GM10847 (cell line): ENCODE measurements around the gene FOXP1.

ENCODE experiments used
- POLR2A ChIP-seq: IDR thresholded peaks from 2 replicates; pipeline ENCODE4 v1.6.1; 2011; ENCODE audit not compliant: insufficient read length; ENCODE audit errors: extremely low read depth

The FOXP1 gene

GRCh38 chr3:71245971-71246880 lies 337.3 kb downstream of the FOXP1 start:
- TF ChIP-seq POLR2A, result no peak

GRCh38 chr3:71244826-71245488 lies 338.6 kb downstream of the FOXP1 start:
- no peak for TF ChIP-seq POLR2A

DNA sequence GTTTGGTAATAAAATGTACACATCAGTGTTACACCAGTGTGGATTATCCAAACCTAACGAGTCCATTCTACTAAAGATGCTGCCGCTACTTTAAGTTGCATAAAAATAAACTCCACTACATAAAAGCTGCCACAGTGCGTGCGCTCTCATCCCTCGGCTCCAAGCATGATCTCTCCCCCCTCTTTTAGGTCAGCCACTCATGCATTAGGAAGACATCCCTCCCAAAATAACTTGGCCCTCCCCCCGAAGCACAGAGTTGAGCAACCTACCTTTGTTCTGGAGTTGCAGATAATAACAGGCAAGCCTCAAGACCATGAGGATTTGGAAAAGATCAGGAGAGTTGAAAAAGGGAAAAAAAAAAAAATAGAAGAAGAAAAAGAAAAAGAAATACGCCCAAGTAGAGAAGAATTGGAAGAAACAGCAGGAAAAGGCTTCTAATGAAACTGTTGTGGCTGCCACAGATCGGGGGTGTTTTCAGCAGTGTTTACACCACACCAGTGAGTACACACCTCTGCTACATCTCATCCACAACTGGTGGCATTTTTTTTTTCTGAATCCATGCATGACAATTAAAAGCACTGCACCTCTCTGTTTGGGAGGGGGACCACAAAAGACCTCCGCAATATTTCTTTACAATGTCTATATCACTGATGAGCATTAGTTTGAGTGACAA lies 339.2 kb downstream of the FOXP1 start:
- TF ChIP-seq POLR2A, result no peak

- TF ChIP-seq POLR2A, result no peak
Measured at GRCh38 chr3:71243229-71243628, 340.3 kb downstream of the FOXP1 start.

GRCh38 chr3:71241981-71242560 lies 341.5 kb downstream of the FOXP1 start:
- no peak for TF ChIP-seq POLR2A

DNA sequence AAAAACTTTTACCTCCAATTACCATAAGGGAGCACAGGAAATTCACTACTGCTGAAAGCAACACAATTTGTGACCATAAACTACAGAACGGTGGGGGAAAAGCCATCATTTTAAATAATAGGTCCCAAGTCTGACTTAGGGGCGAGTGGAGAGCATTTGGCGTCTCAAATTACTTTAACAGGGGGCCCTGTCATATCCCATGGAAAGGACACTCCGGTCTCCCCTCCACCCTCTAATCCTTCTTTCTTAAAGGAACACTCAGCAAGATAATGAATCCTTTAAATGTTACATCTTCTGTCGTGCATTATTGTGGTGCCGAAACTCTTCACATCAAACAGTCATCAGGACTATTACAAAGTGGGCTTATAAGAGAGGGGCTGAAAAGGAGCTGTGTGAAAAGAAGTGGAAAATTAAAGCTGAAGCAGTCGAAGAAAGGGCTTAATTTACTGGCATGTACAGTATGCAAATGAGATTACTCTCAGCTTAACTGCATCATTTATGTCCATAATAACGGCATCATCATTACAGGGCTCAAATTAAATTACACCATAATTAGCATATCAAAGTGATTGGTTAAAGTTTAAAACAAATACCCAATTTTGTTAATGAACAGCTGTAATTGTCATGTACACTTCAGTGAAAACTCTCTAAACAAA lies 342.2 kb downstream of the FOXP1 start:
- no peak for TF ChIP-seq POLR2A

DNA sequence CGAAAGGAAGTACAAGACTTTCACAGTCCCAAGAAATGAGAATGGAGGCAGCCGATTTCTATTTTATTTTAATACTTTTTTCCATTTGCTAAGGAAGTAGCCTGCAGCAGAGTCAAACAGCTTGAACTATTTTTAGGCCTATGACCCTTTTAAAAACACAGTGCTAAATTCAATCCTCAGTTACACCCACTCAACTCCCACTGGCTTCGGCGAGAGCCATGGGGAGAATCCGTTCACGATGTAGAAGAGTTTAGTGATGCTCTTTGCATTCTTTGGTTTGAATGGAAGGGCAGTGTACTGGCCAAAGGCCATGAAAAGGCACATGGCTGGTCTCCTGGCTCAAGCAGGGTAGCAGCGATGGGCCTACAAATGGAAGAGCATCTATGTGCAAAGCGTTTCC lies 343.5 kb downstream of the FOXP1 start:
- TF ChIP-seq POLR2A, result no peak

DNA sequence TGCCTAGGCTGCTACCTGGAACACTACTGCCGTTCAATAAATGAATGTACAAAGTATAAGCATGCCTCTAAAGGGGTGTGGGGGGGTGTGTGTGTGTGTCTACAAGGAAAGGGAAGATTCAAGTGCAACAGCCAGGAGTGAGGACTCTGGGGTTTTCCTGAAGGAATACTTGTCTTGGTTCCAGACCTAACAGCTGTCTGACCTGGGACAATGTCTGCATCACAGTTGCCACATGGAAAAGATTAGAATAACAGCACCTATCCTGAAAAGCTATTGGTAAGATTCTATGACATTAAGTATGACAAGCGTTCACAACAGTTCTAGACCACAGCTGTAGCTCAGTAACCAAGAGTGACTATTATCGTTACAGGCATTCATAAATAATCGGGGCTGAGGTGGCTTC lies 345.2 kb downstream of the FOXP1 start:
- TF ChIP-seq POLR2A, result no peak

DNA sequence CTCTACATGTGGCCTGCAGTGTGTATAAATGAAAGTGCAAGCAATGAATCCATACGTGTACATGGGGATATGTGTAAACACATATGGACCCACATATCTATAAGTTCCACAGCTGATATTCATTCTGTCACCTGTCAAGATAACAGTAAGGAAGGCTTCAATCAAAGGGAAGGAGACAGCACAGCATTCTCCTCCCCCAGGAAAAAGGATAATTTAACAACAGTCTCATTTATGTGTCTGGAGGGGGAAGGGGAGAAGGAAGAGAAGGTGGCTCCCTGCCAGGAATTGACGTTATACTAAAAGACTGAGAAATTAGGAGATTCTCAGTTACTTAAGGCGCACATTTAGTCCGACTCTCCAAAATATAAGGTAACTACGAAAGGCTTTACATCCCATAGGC lies 345.9 kb downstream of the FOXP1 start:
- no peak for TF ChIP-seq POLR2A

- no peak for TF ChIP-seq POLR2A
Measured at GRCh38 chr3:71235846-71236245, 347.7 kb downstream of the FOXP1 start.

GRCh38 chr3:71232895-71233294 lies 350.6 kb downstream of the FOXP1 start:
- no peak for TF ChIP-seq POLR2A

- no peak for TF ChIP-seq POLR2A
Measured at GRCh38 chr3:71232175-71232679, 351.3 kb downstream of the FOXP1 start.

DNA sequence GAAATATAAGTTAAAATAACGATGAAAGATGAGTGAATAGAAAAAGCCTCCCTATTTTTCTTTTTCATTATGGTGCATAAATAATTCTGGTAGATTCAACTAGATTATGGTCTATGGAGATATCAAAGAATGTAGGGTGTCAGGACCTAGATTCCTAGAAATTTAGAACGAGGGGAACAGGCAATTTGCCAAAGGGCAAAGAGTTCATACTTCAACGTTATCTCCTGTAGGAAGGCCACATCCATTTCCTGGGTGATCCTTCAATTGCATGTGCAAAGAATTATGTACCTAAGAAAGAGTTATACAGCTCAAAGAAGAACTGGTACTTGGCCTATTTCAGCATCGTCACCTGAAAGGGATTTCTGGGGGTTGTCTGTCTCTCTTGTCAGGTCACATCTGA lies 351.8 kb downstream of the FOXP1 start:
- no peak for TF ChIP-seq POLR2A

DNA sequence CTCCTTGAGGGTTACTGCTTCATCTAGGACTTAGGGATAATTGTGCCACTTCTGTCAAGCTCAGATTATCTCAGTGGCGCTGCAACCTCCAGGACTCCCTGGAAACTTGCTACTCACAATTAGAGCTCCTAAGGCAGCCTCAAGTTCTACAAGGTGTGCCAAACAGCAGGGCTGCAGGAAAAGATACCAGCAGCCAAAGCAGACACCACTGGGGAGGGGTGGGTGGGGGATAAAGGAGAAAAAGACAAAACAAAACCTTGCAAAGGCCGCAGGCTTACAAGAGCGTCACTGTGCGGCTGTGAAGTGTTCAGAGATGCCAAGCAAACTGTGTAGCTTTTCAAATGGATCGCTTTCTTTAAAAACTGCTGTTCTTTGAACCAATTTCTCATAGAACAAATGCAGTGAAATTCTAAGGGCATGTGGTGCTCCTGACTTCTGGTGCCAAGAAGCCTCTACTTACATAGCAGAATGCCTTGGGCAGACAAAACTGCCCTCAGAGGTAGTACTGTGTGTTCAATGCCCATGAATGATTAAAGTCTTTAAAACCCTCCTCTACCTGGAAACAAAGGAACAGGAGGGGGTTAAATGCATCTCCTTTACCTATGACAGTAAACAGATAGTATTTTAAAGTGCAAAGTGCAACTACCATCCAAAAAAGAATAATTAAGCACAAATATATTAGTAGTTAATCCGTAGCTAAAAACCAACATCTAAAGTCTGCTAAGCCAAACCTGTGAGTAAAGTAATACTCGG lies 353.4 kb downstream of the FOXP1 start:
- TF ChIP-seq POLR2A, result no peak

DNA sequence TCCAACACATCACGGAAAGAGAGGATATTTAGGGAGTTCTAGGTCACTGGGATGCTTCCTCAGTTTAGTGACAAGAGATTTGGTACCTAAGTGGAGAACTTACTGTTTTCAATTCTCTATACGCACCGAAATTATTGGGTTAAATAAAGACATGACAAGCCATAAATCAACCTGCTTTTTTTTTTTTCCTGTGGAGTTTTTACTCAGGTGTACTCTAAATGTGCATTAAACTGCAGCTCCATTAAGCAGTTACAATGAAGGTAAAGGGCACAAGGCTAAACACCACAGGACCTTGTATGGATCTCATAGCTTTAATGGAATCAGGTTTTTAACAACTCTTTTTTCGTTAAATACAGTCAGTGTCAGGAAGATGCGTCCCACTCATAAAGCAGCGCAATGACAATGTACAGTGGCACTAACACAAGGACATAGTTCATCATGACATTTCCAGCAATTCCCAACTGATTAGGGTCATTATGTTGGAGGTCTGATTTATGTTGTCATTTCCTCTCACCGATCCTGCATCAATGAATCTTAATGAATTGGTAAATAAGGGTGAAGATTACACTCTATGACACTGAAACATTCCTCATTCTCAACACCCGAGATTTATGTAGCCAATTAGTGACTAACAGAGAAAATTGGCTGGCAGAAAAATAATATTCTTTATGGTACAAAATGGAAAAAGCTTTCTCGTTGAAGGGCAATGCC lies 355.2 kb downstream of the FOXP1 start:
- no peak for TF ChIP-seq POLR2A
